HG03558 (cell line): ENCODE results near the gene MSN.

Experiments used
- ATAC-seq: cut with Tn5 transposase; IDR thresholded peaks from one replicate; pipeline ENCODE4 v1.9.1; 2021; ENCODE audit warnings: moderate number of reproducible peaks; ENCODE audit not compliant: unreplicated experiment; ENCODE audit errors: extremely low read depth

MSN gene

DNA sequence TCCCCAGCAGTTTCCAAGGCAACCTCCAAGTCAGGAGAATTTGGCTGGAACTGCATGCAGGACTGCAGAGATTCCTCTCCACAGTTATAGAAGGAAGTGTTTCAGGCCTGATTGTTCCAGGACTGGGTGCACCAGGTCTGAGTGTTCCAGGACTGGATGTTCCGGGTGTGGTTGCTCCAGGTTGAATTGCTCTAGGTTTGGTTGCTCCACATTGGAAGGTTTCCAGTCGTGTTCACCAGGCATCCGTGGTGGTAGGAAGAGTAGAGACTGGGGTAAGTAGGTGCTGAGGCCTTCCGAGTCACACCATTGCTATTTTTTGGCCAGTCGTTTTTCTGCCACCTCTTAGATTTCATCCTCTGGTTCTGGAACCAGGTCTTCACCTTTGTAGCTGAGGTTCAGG lies 105.4 kb downstream of the MSN start:
- ATAC-seq: no peak

- no peak for ATAC-seq
Observed at GRCh38 chrX:65781845-65782244, 114.4 kb downstream of the MSN start.

DNA sequence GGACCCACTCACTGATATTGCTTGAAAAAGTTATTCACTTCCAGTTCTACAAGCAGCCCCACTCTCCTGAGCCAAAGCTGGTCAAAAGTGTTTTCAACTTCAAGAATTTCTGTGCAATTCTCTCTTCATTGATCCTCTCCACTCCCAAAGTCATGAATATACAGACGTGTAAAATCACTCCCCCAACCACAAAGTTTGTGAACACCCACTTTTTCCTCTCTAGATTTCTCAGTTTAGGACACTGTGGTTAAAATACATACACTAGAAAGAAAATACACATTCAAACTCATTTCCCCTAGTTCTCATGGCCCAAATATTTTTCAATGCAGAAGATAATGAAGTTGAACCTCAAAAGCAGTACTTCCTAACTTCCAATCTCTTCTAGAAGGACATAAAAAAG lies 116.3 kb downstream of the MSN start:
- ATAC-seq: no peak
